HG02759 (cell line): Measurements from ENCODE around the gene MAPK14.
"Not testable (repeated sequence)": the region's sequence is repeated elsewhere in the genome, so short reads cannot be mapped to it uniquely, and the experiment has no call there.

Source experiments
- ATAC-seq: cut with Tn5 transposase; IDR thresholded peaks from one replicate; pipeline ENCODE4 v1.9.1; 2021; ENCODE audit warnings: mild to moderate bottlenecking, moderate library complexity; ENCODE audit not compliant: unreplicated experiment

The MAPK14 gene

DNA sequence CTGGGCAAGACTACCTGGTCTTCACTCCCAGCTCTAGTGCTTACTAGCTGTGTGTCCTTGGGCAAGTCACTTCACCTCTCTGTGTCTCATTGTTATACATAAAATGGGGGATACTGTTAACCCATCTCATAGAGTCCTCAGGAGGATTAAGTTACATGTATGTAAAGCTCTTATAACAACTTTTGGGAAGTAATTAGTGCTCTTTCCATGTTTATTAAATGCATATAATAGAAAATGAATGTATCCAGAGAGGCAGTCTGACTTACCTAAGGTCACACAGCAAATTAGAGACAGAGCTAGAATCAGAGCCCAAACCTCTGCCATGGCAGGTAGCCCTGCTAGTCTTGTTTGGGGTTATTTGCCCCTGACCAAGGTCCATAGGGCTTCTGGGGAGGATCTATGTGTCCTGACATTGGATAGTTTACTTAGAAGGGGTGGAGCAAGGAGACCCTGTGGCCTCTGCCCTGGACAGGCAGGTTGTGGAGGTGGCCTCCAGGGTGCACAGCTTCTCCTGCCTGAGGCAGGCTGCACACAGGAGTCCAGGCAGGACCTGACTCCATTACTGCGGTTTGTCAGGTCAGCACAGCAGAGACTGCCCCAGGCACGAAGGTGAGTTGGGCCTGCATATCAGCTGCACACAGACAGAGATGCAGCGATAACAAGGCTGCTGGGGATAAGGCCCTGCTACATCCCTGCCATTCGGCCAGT lies 94.3 kb downstream of the MAPK14 start:
- ATAC-seq = no peak

DNA sequence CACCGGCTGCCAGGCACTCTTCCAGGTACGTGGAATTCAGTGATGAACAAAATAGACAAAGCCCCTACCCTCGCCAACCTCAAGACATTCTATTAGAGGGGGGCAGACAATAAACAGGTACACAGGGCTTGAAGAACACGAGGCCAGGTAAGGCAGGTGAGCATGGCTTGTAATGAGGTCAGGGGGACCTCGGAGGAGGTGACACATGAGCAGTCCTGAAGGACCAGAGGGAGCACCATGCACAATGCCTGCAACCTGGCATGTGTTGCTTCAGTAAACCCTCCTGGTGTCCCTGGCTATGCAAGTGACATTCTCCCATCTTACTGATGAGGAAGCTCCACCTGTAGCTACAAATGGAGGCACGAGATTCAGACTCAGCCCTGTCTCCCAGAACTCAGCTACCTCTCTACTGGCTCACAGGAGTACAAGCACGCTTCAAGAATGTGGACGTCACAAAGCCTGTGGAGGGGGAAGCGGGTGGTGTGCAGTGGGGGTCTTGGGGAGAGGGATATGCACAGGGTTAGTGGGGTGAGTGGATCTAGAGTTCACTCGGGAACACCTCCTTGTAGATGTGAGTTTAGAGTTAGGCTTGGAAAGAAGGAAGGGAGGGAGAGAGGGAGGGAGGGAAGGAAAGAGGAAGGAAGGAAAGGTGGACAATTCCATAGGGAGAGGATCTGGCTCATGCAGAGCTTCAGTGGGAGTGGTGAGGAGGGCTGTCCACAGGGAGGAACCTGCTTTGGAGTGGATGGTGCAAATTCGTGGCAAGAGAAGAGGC lies 95.1 kb downstream of the MAPK14 start:
- no peak for ATAC-seq

DNA sequence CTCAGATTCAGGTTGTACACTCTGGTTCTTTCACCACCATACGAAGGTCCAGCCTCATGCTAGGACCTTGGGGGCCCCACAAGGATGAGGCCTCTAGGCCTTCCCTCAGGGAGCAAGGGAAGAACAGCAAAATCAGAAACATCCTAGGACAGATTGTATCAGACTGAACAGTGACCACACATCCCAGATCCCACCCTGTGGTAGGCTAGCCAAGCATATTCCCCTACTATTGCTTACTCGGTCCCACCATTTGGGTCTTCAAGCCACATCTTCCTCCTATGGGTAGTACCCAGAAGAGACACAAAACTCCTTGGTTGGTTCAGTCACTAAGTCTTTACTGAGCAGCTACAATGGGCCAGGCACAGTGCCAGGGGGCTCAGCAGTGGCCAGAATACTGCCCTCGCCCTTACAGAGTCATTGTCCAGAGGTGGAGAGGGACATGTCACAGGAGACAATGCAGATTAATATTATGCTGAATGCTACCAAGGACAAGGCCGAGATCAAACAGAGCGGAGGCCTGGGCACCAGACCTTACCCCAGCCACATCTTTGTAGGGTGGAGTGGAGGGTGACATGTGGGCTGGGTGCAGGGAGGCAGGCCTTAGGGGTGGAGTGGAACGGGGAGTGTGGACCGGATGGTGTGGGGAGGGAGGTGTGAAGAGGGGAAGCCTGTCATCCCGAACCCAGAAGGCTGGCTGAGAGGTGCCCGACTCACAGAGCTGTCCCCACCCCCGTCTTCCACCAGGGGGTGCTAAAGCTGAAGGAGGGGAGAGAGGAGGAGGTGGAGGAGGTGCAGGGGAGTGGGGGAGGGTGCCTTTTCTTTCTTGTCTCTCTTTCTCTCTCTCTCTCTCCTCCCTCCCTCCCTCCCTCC lies 95.9 kb downstream of the MAPK14 start:
- peak; percentile 68 for ATAC-seq

DNA sequence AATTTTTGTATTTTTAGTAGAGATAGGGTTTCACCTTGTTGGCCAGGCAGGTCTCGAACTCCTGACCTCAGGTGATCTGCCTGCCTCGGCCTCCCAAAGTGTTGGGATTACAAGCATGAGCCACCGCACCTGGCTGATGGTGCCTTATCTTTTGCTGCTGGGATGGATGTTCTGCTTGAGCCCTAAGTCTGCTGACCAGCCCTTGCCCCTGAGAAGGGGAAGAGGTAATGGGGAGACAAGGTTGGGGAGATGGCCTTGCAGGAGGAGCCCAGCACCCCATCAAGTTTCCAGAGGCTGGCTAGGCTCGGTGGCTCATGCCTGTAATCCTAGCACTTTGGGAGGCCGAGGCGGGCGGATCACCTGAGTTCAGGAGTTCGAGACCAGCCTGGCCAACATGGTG lies 96.7 kb downstream of the MAPK14 start:
- ATAC-seq = not testable (repeated sequence)

DNA sequence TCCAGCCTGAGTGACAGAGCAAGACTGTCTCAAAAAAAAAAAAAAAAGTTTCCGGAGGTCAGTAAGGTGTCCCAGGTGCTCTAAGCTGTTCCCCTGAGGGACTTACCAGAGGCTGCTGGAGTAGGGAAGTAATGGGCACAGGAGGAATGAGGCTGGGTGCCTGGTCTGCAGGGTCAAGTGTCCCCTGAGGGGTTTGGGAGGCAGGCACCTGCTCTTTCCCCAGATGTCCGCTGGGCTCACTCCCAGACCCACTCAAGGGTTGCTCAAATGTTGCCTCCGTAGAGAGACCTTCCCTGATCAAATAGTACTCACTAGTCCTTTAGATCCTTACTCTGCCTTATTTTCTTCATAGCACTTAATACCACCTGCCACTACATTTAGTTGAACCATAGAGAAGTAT lies 97.3 kb downstream of the MAPK14 start:
- ATAC-seq = no peak

DNA sequence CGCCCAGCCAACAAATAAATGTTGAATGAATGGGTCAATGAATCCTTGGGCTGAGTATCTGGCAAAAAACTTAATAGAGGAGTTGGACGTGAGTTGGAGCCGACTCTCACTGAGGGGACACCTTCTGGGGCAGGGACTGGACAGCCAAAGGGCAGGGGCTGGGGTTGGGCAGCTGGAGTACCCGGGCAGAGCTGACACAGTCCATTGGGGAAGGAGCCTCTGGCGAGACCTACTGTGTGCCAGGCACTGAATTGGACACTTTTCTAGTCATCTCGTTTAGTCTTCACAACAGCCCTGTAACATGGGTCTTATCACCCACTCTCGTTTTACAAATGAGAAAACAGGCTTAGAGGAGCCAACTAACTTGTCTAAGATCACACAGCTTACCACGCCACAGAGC lies 98.0 kb downstream of the MAPK14 start:
- ATAC-seq = no peak

DNA sequence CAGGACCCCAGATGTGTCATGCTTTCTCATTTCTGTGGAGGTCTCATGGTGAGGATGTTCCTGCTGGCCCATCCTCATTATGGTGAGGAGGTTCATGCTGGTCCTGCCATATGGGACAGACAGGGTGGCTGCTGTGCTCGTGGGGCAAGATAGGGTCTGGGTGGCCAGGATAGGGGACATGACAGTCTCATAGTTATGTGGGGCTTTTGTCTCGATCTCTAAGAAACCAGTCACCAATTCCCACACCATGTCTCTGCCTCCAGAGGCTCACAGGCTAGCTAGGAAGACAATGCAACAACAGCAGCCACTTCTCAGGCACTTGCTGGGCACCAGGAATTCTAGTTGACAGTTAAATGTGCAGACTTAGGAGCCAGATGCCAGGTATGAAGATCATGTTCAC lies 98.5 kb downstream of the MAPK14 start:
- no peak for ATAC-seq

DNA sequence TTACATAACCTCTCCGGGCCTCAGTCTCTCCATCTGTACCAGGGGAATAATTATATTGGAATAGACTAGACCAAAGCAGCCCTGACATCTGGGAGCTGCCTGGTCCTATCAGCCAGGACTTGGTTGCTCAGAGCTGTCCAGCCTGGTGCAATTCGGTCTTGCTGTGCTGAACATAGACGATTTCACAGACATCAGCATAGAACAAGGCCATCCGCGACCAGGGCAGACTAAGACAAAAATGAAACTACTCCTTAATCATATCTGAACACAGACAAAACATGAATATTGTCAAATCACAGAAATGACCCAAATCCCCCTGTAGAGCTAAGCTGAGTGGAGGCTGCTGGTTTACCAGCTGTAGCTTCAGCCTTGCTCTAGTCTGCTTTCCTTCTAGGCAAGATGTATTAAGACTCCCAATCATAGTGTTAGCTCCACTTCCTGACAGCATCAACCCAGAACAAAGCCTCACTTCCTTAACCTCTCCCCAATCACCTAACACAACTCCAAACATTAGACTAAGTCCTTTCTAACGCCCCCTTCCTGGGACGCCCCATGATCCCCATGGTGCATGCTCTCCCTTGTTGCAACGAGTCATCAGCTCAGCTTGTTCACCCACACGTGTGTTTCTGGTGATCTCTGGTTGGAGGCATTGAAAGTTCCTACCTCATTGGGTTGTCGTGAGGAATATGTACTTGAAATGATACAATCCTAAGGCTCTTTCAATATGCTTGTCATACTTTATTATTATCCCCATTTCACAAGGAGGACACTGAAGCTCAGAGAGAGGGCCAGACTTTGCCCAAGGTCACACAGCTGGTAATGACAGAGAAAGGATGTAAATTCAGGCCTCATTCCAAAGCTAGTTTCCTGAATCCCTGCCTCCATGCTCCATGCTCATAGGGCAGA lies 99.2 kb downstream of the MAPK14 start:
- ATAC-seq = no peak

DNA sequence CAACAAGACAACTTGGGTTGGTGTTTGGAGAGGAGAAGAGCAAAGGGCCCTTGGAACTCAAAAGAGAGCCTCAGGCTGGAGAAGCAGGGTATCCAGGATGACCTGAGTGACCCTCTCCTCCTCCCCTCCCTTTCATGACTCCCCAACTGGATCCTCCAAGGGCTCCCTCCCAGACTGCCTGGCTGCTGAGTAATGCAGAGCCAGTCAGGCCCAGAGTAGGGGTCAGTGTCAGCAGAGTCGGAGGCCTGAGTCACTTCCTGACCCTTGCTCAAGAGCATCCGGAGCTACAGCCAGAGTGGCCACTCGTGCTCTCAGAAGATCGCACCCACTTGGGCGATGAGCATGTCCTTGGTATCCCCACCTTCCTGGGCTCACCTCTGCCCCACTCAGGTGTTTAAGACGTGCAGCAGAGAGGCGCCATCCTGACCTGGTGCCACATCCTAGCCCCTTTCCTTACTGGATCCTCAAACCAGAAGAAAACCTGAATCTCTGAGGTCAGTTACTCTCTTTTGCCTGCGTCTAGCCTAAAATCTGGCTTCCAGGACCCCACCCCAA lies 99.9 kb downstream of the MAPK14 start:
- ATAC-seq = no peak

DNA sequence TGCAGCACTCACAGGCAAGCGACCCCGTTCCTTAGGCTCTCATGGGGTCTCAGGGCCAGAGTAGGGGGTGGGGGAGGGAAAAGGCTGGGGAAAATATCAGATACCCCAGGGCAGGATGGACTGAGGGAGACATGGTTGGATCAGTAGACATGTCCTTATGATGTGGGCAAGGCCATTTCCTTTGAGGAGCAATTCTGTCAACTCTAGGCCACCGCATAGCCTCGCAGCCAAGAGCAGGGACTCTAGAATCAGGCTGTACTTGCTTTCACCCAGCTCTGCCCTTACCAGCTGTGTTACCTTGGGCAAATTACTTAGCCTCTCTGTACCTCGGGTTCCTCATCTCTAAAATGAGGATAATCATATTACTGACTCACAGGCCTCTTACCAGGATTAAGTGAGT lies 100.5 kb downstream of the MAPK14 start:
- no peak for ATAC-seq

DNA sequence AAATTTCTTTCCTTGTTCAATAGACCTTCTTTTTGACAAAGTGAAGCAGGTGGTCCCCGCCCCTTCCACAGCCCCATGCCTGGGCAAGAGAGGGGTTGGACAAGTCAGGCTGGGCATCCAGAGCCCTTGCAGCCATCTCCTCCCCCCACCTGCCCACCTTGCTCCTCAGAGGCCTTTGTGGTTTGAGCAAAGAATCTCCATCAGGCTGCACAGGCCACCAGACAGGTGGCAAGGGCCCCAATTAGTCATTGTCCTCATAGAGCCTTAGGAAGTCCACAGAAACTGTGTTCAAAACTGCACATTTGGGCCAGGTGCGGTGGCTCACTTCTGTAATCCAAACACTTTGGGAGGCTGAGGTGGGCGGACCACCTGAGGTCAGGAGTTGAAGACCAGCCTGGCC lies 101.2 kb downstream of the MAPK14 start:
- ATAC-seq = no peak

DNA sequence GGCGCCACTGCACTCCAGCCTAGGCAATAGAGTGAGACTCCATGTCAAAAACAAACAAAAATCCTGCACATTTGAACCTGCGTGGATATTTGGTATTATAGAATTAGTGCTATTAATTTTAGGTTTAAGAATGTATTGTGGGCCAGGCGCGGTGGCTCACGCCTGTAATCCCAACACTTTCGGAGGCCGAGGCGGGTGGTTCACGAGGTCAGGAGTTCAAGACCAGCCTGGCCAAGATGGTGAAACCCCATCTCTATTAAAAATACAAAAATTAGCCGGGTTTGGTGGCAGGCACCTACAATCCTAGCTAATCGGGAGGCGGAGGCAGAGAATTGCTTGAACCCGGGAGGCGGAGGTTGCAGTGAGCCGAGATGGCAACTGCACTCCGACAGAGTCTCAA lies 101.7 kb downstream of the MAPK14 start:
- ATAC-seq = not testable (repeated sequence)

DNA sequence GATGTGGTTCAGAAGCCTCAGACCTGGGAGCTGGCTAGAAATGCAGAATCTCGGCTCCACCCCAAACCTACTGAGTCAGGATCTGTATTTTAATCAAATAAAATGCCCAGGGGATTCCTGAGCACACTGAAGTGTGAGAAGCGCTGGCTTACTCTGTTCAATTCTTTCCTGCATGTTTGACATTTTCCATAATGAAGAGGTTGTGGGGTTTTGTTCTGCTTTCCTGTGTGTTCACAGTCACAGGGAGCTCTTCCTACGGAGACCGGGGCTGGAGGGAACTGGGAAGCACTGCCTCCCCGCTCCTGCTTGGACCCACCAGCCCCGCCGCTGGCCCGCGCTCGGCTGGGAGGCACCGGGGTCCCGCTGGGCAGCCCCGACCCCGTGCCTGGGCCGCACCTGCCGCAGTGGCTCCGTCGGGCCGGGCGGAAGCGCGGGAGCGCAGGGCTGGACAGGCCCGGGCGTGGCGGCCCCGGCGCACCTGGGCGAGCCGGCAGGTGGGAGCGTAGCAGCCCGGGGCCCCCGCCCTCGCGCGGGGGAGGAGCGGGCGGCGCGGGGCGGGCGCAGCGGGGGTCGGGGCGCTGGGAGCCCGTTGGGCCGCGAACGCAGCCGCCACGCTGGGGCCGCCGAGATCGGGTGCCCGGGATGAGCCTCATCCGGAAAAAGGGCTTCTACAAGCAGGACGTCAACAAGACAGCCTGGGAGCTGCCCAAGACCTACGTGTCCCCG lies 102.5 kb downstream of the MAPK14 start, which contains the start of gene MAPK13:
MAPK13 (plus strand) TSS at position 573 of the 726 bp plus-strand sequence; CDS start at position 643, 70 bp downstream.
- no peak for ATAC-seq

DNA sequence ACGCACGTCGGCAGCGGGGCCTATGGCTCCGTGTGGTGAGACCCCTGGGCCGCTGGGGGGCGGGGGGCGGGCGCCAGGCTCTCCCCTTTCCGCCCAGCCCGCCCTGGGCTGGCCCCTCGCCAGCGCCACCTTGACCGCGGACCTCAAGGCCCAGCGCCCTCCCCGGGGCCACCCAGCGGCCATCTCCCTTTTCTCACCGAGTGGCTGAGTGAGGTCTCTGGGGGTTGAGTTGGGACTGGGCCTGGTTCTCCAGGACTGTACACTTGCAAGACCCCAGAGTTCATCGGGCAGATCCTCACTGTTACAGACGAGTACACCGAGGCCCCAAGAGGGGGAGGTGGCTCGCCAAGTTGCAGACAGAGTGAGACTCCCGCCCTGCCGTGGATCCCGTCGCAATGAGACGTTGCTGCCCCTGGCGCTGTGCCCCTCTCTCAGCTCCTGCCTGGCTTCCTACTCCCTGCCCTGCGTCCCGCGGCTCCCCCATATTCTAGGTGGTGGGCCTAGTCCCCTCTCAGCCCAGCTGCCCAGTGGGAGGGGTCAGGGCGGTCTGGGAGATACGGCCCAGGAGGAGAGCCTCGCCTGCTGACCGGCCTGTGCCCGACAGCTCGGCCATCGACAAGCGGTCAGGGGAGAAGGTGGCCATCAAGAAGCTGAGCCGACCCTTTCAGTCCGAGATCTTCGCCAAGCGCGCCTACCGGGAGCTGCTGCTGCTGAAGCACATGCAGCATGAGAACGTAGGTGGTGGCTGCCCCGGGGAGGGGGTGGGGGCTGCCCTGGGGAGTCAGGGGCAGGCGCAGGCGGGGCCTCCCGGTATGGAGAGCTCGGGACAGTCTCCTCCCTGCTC lies 103.3 kb downstream of the MAPK14 start:
- ATAC-seq = peak; percentile 18

DNA sequence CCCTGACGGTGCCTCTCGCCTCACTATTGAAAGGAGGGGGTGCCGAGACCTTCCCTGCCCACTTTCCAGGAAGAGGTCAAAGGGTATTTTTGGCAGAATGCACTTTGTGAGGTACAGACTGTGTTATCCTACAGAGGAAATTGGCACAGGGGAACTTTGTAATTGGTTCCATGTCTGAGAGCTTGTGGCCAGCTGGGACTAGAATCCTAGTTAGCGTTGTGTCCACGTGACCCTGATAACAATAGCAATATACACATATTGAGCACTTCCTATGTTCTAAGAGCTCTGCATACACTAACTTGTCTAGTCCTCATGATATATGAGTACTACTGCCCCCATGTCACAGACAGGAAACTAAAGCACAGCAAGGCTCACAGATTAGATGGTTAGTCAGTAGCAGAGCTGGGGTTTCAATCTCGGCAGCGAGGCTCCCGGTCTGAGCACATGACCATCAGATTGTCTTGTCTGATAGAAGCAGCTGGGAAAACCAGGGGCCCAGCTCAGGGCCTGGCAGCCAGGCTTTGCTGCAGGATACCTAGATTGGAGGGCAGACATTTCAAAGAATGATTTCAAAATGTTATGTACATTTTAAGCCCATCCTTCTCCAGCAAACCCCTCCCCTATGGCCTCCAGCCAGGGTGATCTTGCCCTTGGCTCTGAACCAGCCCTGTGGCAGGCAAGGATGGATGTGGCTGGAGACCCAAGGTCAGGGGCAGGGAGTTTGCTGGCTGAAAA lies 104.1 kb downstream of the MAPK14 start:
- ATAC-seq = peak; percentile 84

DNA sequence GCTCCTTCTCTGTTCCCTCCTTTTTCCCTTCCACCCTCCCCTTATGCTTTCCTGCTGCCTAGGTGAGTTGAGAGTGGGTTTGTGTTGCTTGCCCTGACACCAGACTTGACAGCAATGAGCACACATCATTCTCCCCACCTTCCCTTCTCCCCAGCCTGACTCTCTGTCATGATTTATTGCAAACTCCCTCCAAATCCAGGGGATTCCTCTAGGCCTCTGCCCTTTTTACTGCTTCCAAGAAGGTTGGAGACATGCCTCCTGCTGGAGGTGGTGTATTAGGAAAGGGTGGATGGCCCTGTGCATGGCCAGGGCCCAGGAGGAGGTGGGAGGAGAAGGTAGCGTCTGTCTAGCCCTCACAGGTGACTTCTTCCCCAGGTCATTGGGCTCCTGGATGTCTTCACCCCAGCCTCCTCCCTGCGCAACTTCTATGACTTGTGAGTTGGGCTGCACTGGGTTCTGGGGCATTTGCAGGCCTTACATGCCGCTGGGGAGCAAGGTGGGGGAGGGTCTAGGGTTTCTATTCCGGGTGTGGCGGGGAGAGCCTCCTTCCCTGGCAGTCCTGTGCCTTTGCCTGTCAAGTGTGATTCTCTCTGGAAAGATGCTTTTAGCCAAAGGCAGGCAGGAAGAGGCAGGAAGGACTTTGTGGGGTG lies 104.8 kb downstream of the MAPK14 start:
- no peak for ATAC-seq

DNA sequence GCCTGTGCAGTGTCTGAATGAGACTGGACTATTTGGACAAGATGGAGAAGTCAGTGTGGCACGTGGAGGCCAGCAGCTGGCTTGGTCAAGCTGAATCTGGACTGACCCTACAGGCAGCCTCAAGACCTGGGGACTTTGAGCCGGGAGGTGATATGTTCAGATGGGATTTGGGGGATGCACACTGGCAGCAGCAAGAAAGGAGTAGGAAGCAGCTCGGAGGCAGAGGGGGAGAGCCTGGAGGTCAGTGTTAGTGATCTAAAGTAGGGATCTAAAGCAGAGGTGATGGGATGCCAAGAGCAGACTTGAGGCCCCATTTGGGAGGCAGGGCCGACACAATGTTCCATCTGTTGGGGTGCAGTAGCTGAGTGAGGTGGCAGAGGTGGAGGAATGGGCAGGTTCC lies 105.5 kb downstream of the MAPK14 start:
- no peak for ATAC-seq
